H9 (cell line): Measurements from ENCODE around the gene NECTIN4. TPM values are rescaled to one million over a fixed set of nuclear protein-coding genes. Genes with fewer than 3 reads are reported as not detected.
A peak's percentile ranks its signal among the peaks of the same experiment; 100 is the strongest.

Source experiments
- DNase-seq: peaks from one replicate; pipeline ENCODE4 v3.0.0-alpha.2; 2017
- H2AFZ ChIP-seq: one replicate; pipeline ENCODE4 v1.6.1; 2013; ENCODE audit warnings: mild to moderate bottlenecking, low read length, control low read depth, moderate library complexity
- H2AK5ac ChIP-seq: 2 replicates; pipeline ENCODE4 v1.6.1; 2013; ENCODE audit warnings: low read length, control low read depth, mixed read lengths; ENCODE audit not compliant: insufficient read length
- H2BK120ac ChIP-seq: one replicate; pipeline ENCODE4 v1.6.1; 2013; ENCODE audit warnings: low read depth, mild to moderate bottlenecking, low read length, control low read depth, inconsistent platforms; ENCODE audit not compliant: poor library complexity, severe bottlenecking
- H2BK12ac ChIP-seq: 2 replicates; pipeline ENCODE4 v1.6.1; 2013; ENCODE audit warnings: low read length, control low read depth, mixed read lengths, low read depth; ENCODE audit not compliant: insufficient read length
- H2BK15ac ChIP-seq: 2 replicates; pipeline ENCODE4 v1.6.1; 2013; ENCODE audit warnings: low read depth, low read length, control low read depth
- H2BK20ac ChIP-seq: one replicate; pipeline ENCODE4 v1.6.1; 2013; ENCODE audit warnings: low read depth, mild to moderate bottlenecking, low read length, control low read depth, inconsistent platforms; ENCODE audit not compliant: poor library complexity, severe bottlenecking
- H2BK5ac ChIP-seq: 2 replicates; pipeline ENCODE4 v1.6.1; 2013; ENCODE audit warnings: low read length, control low read depth, mixed read lengths; ENCODE audit not compliant: insufficient read length
- H3K14ac ChIP-seq: 2 replicates; pipeline ENCODE4 v1.6.1; 2013; ENCODE audit warnings: low read length, control low read depth; ENCODE audit not compliant: insufficient read depth
- H3K18ac ChIP-seq: 2 replicates; pipeline ENCODE4 v1.6.1; 2013; ENCODE audit warnings: low read depth, mild to moderate bottlenecking, mixed read lengths, low read length, control low read depth; ENCODE audit not compliant: insufficient read length
- H3K23ac ChIP-seq: 2 replicates; pipeline ENCODE4 v1.6.1; 2013; ENCODE audit warnings: low read length, control low read depth, mixed read lengths, low read depth; ENCODE audit not compliant: insufficient read length
- H3K23me2 ChIP-seq: 2 replicates; pipeline ENCODE4 v1.6.1; 2013; ENCODE audit warnings: low read depth, mild to moderate bottlenecking, mixed read lengths, low read length, control low read depth; ENCODE audit not compliant: insufficient read length, poor library complexity, severe bottlenecking
- H3K27ac ChIP-seq: 2 replicates; pipeline ENCODE4 v1.5.1; 2013; ENCODE audit warnings: low read length, control low read depth, mixed read lengths, low read depth; ENCODE audit not compliant: insufficient read length
- H3K27me3 ChIP-seq: 2 replicates; pipeline ENCODE4 v1.6.1; 2013; ENCODE audit warnings: low read length, control low read depth, inconsistent platforms; ENCODE audit not compliant: insufficient read depth
- H3K4ac ChIP-seq: 2 replicates; pipeline ENCODE4 v1.6.1; 2013; ENCODE audit warnings: low read depth, mild to moderate bottlenecking, control low read depth, inconsistent platforms, low read length, moderate library complexity
- H3K4me1 ChIP-seq: 2 replicates; pipeline ENCODE4 v1.6.1; 2013; ENCODE audit warnings: low read length, control low read depth, inconsistent platforms; ENCODE audit not compliant: insufficient read depth
- H3K4me2 ChIP-seq: 2 replicates; pipeline ENCODE4 v1.6.1; 2013; ENCODE audit warnings: low read length, control low read depth, mixed read lengths; ENCODE audit not compliant: insufficient read length, insufficient read depth
- H3K56ac ChIP-seq: 2 replicates; pipeline ENCODE4 v1.6.1; 2013; ENCODE audit warnings: low read depth, mild to moderate bottlenecking, mixed read lengths, low read length, control low read depth; ENCODE audit not compliant: insufficient read length
- H3K79me1 ChIP-seq: 2 replicates; pipeline ENCODE4 v1.6.1; 2013; ENCODE audit warnings: low read depth, mild to moderate bottlenecking, moderate library complexity, low read length, control low read depth, inconsistent platforms; ENCODE audit not compliant: insufficient read depth, poor library complexity, severe bottlenecking
- H3K79me2 ChIP-seq: 2 replicates; pipeline ENCODE4 v1.6.1; 2013; ENCODE audit warnings: low read length, control low read depth, inconsistent platforms; ENCODE audit not compliant: insufficient read depth
- H3K9ac ChIP-seq: 2 replicates; pipeline ENCODE4 v1.6.1; 2013; ENCODE audit warnings: low read length, control low read depth, mixed read lengths; ENCODE audit not compliant: insufficient read length; ENCODE audit errors: extremely low read depth
- H3K9me3 ChIP-seq: one replicate; pipeline ENCODE4 v1.6.1; 2013; ENCODE audit warnings: low read depth, low read length, inconsistent platforms; ENCODE audit not compliant: control insufficient read depth
- H3T11ph ChIP-seq: one replicate; pipeline ENCODE4 v1.6.1; 2013; ENCODE audit warnings: mild to moderate bottlenecking, low read length, control low read depth, inconsistent platforms
- H4K20me1 ChIP-seq: one replicate; pipeline ENCODE4 v1.6.1; 2013; ENCODE audit not compliant: control insufficient read depth, insufficient read length, insufficient read depth
- H4K5ac ChIP-seq: 2 replicates; pipeline ENCODE4 v1.6.1; 2013; ENCODE audit warnings: low read depth, mild to moderate bottlenecking, mixed read lengths, low read length, control low read depth; ENCODE audit not compliant: insufficient read length
- H4K8ac ChIP-seq: replicated peaks from 2 replicates; pipeline ENCODE4 v1.6.1; 2013; ENCODE audit warnings: low read length, control low read depth, mixed read lengths, low read depth; ENCODE audit not compliant: insufficient read length
- H4K91ac ChIP-seq: 2 replicates; pipeline ENCODE4 v1.6.1; 2013; ENCODE audit warnings: low read depth, mild to moderate bottlenecking, moderate library complexity, mixed read lengths, low read length, control low read depth; ENCODE audit not compliant: insufficient read length
- H3K27ac Mint-ChIP-seq, 3 experiments: 2 replicates in 2 of 3; 3 replicates in 1 of 3; pipeline ENCODE4 v1.8.0; 2020 to 2021; ENCODE audit warnings: mixed read lengths in 3 of 3, mild to moderate bottlenecking in 1 of 3, moderate library complexity in 1 of 3
- H3K27me3 Mint-ChIP-seq: 2 replicates; pipeline ENCODE4 v1.8.0; 2021; ENCODE audit warnings: low read depth, mild to moderate bottlenecking, moderate library complexity, mixed read lengths
- H3K36me3 Mint-ChIP-seq, 3 experiments: 2 replicates in 2 of 3; 3 replicates in 1 of 3; pipeline ENCODE4 v1.8.0; 2020 to 2021; ENCODE audit warnings: low read depth in 3 of 3, mixed read lengths in 3 of 3; ENCODE audit not compliant: insufficient read depth in 1 of 3
- H3K4me1 Mint-ChIP-seq, 2 experiments: 2 replicates each; pipeline ENCODE4 v1.8.0; 2020; ENCODE audit warnings: mixed read lengths in 2 of 2
- H3K4me3 Mint-ChIP-seq, 2 experiments: 2 replicates in 1 of 2; 3 replicates in 1 of 2; pipeline ENCODE4 v1.8.0; 2020 to 2021; ENCODE audit warnings: mild to moderate bottlenecking in 2 of 2, mixed read lengths in 2 of 2, moderate library complexity in 1 of 2
- H3K9me3 Mint-ChIP-seq, 2 experiments: 2 replicates in 1 of 2; 3 replicates in 1 of 2; pipeline ENCODE4 v1.8.0; 2020; ENCODE audit warnings: mild to moderate bottlenecking in 2 of 2, mixed read lengths in 2 of 2, moderate library complexity in 1 of 2
- WGBS: extraction: QIAGEN DNeasy Blood & Tissue Kit; methylation state at CpG from one replicate; pipeline ENCODE4 v1.1.7; 2013; ENCODE audit warnings: missing lambda C conversion rate, low lambda C conversion rate, mixed read lengths; ENCODE audit not compliant: insufficient read length; ENCODE audit errors: extremely low coverage; 5-methylcytosine and 5-hydroxymethylcytosine counted together
- total RNA-seq: library from RNA; stranded (reverse); gene quantifications from 2 replicates; pipeline ENCODE4 v1.2.1, GENCODE V29; 2021
- TF ChIP-seq, protein P1 (sequence below): fragments of 200-600 bp; sonication (generic); conservative IDR thresholded peaks from 3 replicates; pipeline ENCODE4 v1.8.0; 2021; ENCODE audit warnings: antibody characterized with exemption, mild to moderate bottlenecking

Gene NECTIN4
- total RNA-seq, 1 experiment from 2014 or later: 0.33 TPM

DNA sequence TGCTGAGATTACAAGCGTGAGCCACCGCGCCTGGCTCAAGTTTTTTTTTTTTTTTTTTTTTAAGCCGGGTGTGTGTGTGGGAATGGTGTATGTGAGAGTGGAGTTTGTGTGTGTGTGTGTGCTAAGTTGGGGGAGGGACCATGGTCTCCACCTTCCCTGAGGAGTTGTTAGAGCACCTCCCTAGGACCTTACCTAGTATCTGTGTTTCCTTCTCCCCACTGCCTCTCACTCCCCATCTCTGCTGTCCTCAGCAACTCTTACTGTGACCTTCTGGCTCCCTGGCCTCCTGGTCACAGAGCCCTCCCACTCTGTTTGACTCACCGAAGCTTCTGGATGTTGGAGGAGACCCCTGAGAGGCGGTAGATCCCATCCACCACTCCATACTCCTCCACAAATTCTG is 30.1 kb downstream of the NECTIN4 start:
- no peaks in the 10 kb centered on the region for H4K20me1 ChIP-seq
- H2AK5ac ChIP-seq: no peak overlapping the region
- no peak overlapping the region for H4K91ac ChIP-seq
- Mint-ChIP-seq H3K9me3 (no peaks in the 10 kb centered on the region), H3K4me1 (peaks cover 8 to 16% of the 10 kb centered on the region in 2 experiments), H3K36me3 (no peaks in the 10 kb centered on the region), H3K4me3 (no peak overlapping the region), H3K27ac (peak overlapping the region in 1 of 3 experiments; percentile 80; a peak in 2 of 7 replicates), H3K27me3 (peaks cover 3% of the 10 kb centered on the region)
- no peak overlapping the region for H3K27ac ChIP-seq
- no peak overlapping the region for H2BK15ac ChIP-seq
- H3K18ac ChIP-seq: no peak overlapping the region
- H3K9ac ChIP-seq: no peak overlapping the region
- no peak overlapping the region for H2AFZ ChIP-seq
- H3K9me3 ChIP-seq: no peaks in the 10 kb centered on the region
- H3K79me2 ChIP-seq: no peaks in the 10 kb centered on the region
- TF ChIP-seq, protein P1, sequence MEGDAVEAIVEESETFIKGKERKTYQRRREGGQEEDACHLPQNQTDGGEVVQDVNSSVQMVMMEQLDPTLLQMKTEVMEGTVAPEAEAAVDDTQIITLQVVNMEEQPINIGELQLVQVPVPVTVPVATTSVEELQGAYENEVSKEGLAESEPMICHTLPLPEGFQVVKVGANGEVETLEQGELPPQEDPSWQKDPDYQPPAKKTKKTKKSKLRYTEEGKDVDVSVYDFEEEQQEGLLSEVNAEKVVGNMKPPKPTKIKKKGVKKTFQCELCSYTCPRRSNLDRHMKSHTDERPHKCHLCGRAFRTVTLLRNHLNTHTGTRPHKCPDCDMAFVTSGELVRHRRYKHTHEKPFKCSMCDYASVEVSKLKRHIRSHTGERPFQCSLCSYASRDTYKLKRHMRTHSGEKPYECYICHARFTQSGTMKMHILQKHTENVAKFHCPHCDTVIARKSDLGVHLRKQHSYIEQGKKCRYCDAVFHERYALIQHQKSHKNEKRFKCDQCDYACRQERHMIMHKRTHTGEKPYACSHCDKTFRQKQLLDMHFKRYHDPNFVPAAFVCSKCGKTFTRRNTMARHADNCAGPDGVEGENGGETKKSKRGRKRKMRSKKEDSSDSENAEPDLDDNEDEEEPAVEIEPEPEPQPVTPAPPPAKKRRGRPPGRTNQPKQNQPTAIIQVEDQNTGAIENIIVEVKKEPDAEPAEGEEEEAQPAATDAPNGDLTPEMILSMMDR: no peak
- no peak overlapping the region for H3K4me2 ChIP-seq
- H3K56ac ChIP-seq: no peak overlapping the region
- H2BK12ac ChIP-seq: no peak overlapping the region
- H4K5ac ChIP-seq: no peak overlapping the region
- no peak overlapping the region for H3K14ac ChIP-seq
- DNase-seq: no peak
- H3K23ac ChIP-seq: no peak overlapping the region
- no peaks in the 10 kb centered on the region; the same call in 1 of the 2 replicates for H3K27me3 ChIP-seq
- no peaks in the 10 kb centered on the region for H3K79me1 ChIP-seq
- H3K4me1 ChIP-seq: no peaks in the 10 kb centered on the region; the same call in 1 of the 2 replicates
- H3K4ac ChIP-seq: no peak overlapping the region
- no peaks in the 10 kb centered on the region for H3K23me2 ChIP-seq
- no peak overlapping the region for H3T11ph ChIP-seq
- H2BK5ac ChIP-seq: no peak overlapping the region
- H4K8ac ChIP-seq: no peak overlapping the region
- H2BK20ac ChIP-seq: no peak overlapping the region
- H2BK120ac ChIP-seq: no peak overlapping the region
- WGBS: no CpG with 5 or more reads among the region's 6 CpGs
